ENCODE data around the gene ATP1A2. TPM values are rescaled to one million over a fixed set of nuclear protein-coding genes. Genes with fewer than 3 reads are reported as not detected.

ATP1A2 gene
- total and polyA plus RNA-seq, 2 donors (not counting 1 experiment from before 2014, with no cell fraction given) = not detected

GRCh38 chr1:160094291-160094625 lies 21.3 kb upstream of the ATP1A2 start:
- DNase-seq = no peak
- CTCF ChIA-PET = interaction anchor here (1.0 to 6.5 kb wide), 2 partner anchors 8 to 87 kb away, joined by 3 to 60 read pairs; no protein-coding TSS in a partner anchor
- H3K9me3 Mint-ChIP-seq (ENCODE audit: insufficient read depth) = no peaks in the 10 kb centered on the region
- H4K20me1 ChIP-seq (ENCODE audit: control insufficient read depth, insufficient read depth, low read length, poor library complexity, severe bottlenecking) = peaks cover 69% of the 10 kb centered on the region
- H3K27me3 ChIP-seq (replicated peaks in 1 of 4; ENCODE audit: control extremely low read depth in 1 of 4, control insufficient read depth in 3 of 4, insufficient read depth in 4 of 4, low read length in 3 of 4) = no peaks in the 10 kb centered on the region
- H3K27ac Mint-ChIP-seq = no peak overlapping the region
- H3K36me3 ChIP-seq (replicated peaks in 1 of 2; ENCODE audit: control extremely low read depth in 1 of 2, control insufficient read depth in 1 of 2, extremely low read depth in 1 of 2, insufficient read depth in 2 of 2, low read length in 1 of 2) = peaks cover 3 to 61% of the 10 kb centered on the region in 2 experiments
- H3K27me3 Mint-ChIP-seq = no peaks in the 10 kb centered on the region
- no peak overlapping the region for H3K4me3 ChIP-seq (ENCODE audit: control extremely low read depth in 1 of 5, extremely low read depth in 1 of 5, insufficient read depth in 1 of 5, low read depth in 2 of 5, low read length in 4 of 5)
- POLR2A ChIA-PET = no interaction called here
- H2AFZ ChIP-seq (ENCODE audit: insufficient read depth, low read depth, low read length, poor library complexity, severe bottlenecking) = no peak overlapping the region
- H3K4me3 Mint-ChIP-seq = no peak overlapping the region
- intact Hi-C loops (cut with micrococcal nuclease) = loop anchor here (10.0 kb wide), 1 partner anchor 1301 kb away; no protein-coding TSS in a partner anchor
- no peak for ATAC-seq (ENCODE audit: low read depth)
- peaks cover 36% of the 10 kb centered on the region for H3K79me2 ChIP-seq (ENCODE audit: control insufficient read depth, insufficient read depth, low read length)
- peaks cover 25% of the 10 kb centered on the region for H3K4me1 Mint-ChIP-seq
- H3K27ac ChIP-seq (ENCODE audit: low read length in 2 of 2) = no peak overlapping the region
- H3K9ac ChIP-seq (ENCODE audit: low read length) = no peak overlapping the region
- WGBS (ENCODE audit: insufficient coverage) = 100% methylated on average over 2 of the region's 4 CpGs
- H3K4me2 ChIP-seq (replicated peaks; ENCODE audit: low read depth, low read length, poor library complexity, severe bottlenecking) = no peak overlapping the region
- H3K4me1 ChIP-seq (ENCODE audit: control insufficient read depth in 2 of 2, insufficient read depth in 2 of 2, low read length in 2 of 2) = peaks cover 20 to 26% of the 10 kb centered on the region in 2 donors
- no peaks in the 10 kb centered on the region for H3K9me3 ChIP-seq (ENCODE audit: control extremely low read depth in 1 of 3, control insufficient read depth in 2 of 3, insufficient read depth in 1 of 3, low read length in 2 of 3)
- TF ChIP-seq, protein P1, sequence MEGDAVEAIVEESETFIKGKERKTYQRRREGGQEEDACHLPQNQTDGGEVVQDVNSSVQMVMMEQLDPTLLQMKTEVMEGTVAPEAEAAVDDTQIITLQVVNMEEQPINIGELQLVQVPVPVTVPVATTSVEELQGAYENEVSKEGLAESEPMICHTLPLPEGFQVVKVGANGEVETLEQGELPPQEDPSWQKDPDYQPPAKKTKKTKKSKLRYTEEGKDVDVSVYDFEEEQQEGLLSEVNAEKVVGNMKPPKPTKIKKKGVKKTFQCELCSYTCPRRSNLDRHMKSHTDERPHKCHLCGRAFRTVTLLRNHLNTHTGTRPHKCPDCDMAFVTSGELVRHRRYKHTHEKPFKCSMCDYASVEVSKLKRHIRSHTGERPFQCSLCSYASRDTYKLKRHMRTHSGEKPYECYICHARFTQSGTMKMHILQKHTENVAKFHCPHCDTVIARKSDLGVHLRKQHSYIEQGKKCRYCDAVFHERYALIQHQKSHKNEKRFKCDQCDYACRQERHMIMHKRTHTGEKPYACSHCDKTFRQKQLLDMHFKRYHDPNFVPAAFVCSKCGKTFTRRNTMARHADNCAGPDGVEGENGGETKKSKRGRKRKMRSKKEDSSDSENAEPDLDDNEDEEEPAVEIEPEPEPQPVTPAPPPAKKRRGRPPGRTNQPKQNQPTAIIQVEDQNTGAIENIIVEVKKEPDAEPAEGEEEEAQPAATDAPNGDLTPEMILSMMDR (IDR thresholded peaks at IDR 0.05) = no peak
- no peak for TF ChIP-seq EZH2 (IDR thresholded peaks at IDR 0.05; ENCODE audit: borderline replicate concordance, insufficient read depth, low read depth, low read length, poor library complexity, severe bottlenecking)

DNA sequence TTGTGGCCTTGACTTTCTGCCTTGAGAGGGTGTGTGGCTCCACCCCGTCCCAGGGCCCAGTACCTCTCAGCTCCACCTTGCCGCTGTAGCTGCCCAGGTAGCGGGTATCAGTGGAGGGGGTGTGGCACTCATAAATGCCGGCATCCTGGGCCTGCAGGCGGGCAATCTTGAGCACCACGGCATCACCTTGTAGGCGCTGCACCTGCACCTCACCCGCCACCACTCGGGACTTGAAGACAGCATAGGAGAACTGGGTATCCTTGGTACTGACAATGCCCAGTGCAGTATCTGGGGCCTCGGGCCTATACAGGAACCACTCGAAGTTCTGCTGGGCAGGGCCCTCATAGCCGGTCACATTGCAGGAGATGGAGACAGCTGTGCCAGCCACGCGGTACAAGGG lies 20.8 kb upstream of the ATP1A2 start:
- ChIA-PET CTCF (interaction anchor here (0.7 to 6.5 kb wide), 3 partner anchors 9 to 1196 kb away, joined by 3 to 60 read pairs (median 7); no protein-coding TSS in a partner anchor), POLR2A (no interaction called here)
- no peaks in the 10 kb centered on the region for H3K9me3 Mint-ChIP-seq (ENCODE audit: insufficient read depth)
- Histone ChIP-seq H2AFZ (ENCODE audit: insufficient read depth, low read depth, low read length, poor library complexity, severe bottlenecking) (no peak overlapping the region), H3K79me2 (ENCODE audit: control insufficient read depth, insufficient read depth, low read length) (peaks cover 36% of the 10 kb centered on the region), H3K4me1 (ENCODE audit: control insufficient read depth in 2 of 2, insufficient read depth in 2 of 2, low read length in 2 of 2) (peaks cover 25 to 32% of the 10 kb centered on the region in 2 donors), H4K20me1 (ENCODE audit: control insufficient read depth, insufficient read depth, low read length, poor library complexity, severe bottlenecking) (peaks cover 69% of the 10 kb centered on the region), H3K4me3 (ENCODE audit: control extremely low read depth in 1 of 5, extremely low read depth in 1 of 5, insufficient read depth in 1 of 5, low read depth in 2 of 5, low read length in 4 of 5) (no peak overlapping the region), H3K27ac (ENCODE audit: low read length in 2 of 2) (no peak overlapping the region), H3K27me3 (replicated peaks in 1 of 4; ENCODE audit: control extremely low read depth in 1 of 4, control insufficient read depth in 3 of 4, insufficient read depth in 4 of 4, low read length in 3 of 4) (no peaks in the 10 kb centered on the region), H3K9ac (ENCODE audit: low read length) (no peak overlapping the region), H3K4me2 (replicated peaks; ENCODE audit: low read depth, low read length, poor library complexity, severe bottlenecking) (no peak overlapping the region), H3K9me3 (ENCODE audit: control extremely low read depth in 1 of 3, control insufficient read depth in 2 of 3, insufficient read depth in 1 of 3, low read length in 2 of 3) (no peaks in the 10 kb centered on the region), H3K36me3 (replicated peaks in 1 of 2; ENCODE audit: control extremely low read depth in 1 of 2, control insufficient read depth in 1 of 2, extremely low read depth in 1 of 2, insufficient read depth in 2 of 2, low read length in 1 of 2) (peaks cover 3 to 56% of the 10 kb centered on the region in 2 experiments)
- H3K27ac Mint-ChIP-seq = no peak overlapping the region
- H3K4me1 Mint-ChIP-seq = peaks cover 31% of the 10 kb centered on the region
- intact Hi-C loops (cut with micrococcal nuclease) = loop anchor here (5.0 to 10.0 kb wide), 2 partner anchors 173 to 1300 kb away; no protein-coding TSS in a partner anchor
- TF ChIP-seq, protein P1 (IDR thresholded peaks at IDR 0.05) = no peak
- no peak for TF ChIP-seq EZH2 (IDR thresholded peaks at IDR 0.05; ENCODE audit: borderline replicate concordance, insufficient read depth, low read depth, low read length, poor library complexity, severe bottlenecking)
- no peak for ATAC-seq (ENCODE audit: low read depth)
- no peak overlapping the region for H3K4me3 Mint-ChIP-seq
- DNase-seq = no peak
- WGBS (ENCODE audit: insufficient coverage) = 98% methylated on average over 12 of the region's 14 CpGs
- no peaks in the 10 kb centered on the region for H3K27me3 Mint-ChIP-seq
